Mesothelial cell of epicardium (in vitro differentiated cells): ENCODE measurements around the gene NFILZ. TPM values are rescaled to one million over a fixed set of nuclear protein-coding genes. Genes with fewer than 3 reads are reported as not detected.
"Not testable (repeated sequence)": the region's sequence is repeated elsewhere in the genome, so short reads cannot be mapped to it uniquely, and the experiment has no call there.

Source experiments
- DNase-seq, 2 experiments: peaks; one replicate each; pipeline ENCODE4 v3.0.0; 2021; ENCODE audit warnings: low spot score in 2 of 2; ENCODE audit not compliant: unreplicated experiment in 2 of 2
- H3K27ac Mint-ChIP-seq: 2 replicates; pipeline ENCODE4 v1.8.0; 2021; ENCODE audit warnings: mixed read lengths
- H3K27me3 Mint-ChIP-seq: 2 replicates; pipeline ENCODE4 v1.8.0; 2021; ENCODE audit warnings: low read depth, mixed read lengths
- H3K36me3 Mint-ChIP-seq: 2 replicates; pipeline ENCODE4 v1.8.0; 2021; ENCODE audit warnings: mixed read lengths
- H3K4me1 Mint-ChIP-seq: 2 replicates; pipeline ENCODE4 v1.8.0; 2021; ENCODE audit warnings: mixed read lengths
- H3K4me3 Mint-ChIP-seq: 2 replicates; pipeline ENCODE4 v1.8.0; 2021; ENCODE audit warnings: mild to moderate bottlenecking, moderate library complexity, mixed read lengths
- H3K9me3 Mint-ChIP-seq: 2 replicates; pipeline ENCODE4 v1.8.0; 2021; ENCODE audit warnings: mixed read lengths
- CTCF ChIP-seq: fragments of 200-600 bp; sonication (generic); IDR thresholded peaks from one replicate; pipeline ENCODE4 v1.5.0; 2021; ENCODE audit warnings: antibody characterized with exemption; ENCODE audit not compliant: unreplicated experiment
- total RNA-seq: library from RNA; stranded (reverse); gene quantifications from 3 replicates; pipeline ENCODE4 v1.2.1, GENCODE V29; 2021

NFILZ gene
- total RNA-seq, 1 donor from 2014 or later: not detected

GRCh38 chr19:8618751-8619150 is 11.7 kb upstream of the NFILZ start:
- Mint-ChIP-seq H3K9me3 (no peaks in the 10 kb centered on the region), H3K4me1 (no peaks in the 10 kb centered on the region), H3K27ac (no peak overlapping the region), H3K27me3 (peaks cover 12% of the 10 kb centered on the region), H3K36me3 (no peaks in the 10 kb centered on the region), H3K4me3 (no peak overlapping the region)
- no peak for DNase-seq
- no peak for TF ChIP-seq CTCF

GRCh38 chr19:8622886-8623285 is 7.5 kb upstream of the NFILZ start:
- H3K4me3 Mint-ChIP-seq, H3K36me3 Mint-ChIP-seq, DNase-seq, H3K27ac Mint-ChIP-seq, H3K4me1 Mint-ChIP-seq, H3K27me3 Mint-ChIP-seq, H3K9me3 Mint-ChIP-seq: not testable (repeated sequence)

- no peak for TF ChIP-seq CTCF
These were observed 3.6 kb upstream of the NFILZ start for GRCh38 chr19:8626842-8627241.

GRCh38 chr19:8629184-8629583 is 1.2 kb upstream of the NFILZ start:
- TF ChIP-seq CTCF: no peak
- Mint-ChIP-seq H3K27ac (no peak overlapping the region), H3K4me1 (no peaks in the 10 kb centered on the region), H3K36me3 (no peaks in the 10 kb centered on the region), H3K4me3 (no peak overlapping the region), H3K27me3 (no peaks in the 10 kb centered on the region), H3K9me3 (no peaks in the 10 kb centered on the region)
- no peak for DNase-seq

More at GRCh38 chr19:8626842-8627241, 3.6 kb upstream of the NFILZ start:
- Mint-ChIP-seq H3K4me1 (no peaks in the 10 kb centered on the region), H3K36me3 (no peaks in the 10 kb centered on the region), H3K27me3 (no peaks in the 10 kb centered on the region), H3K4me3 (no peak overlapping the region), H3K9me3 (no peaks in the 10 kb centered on the region), H3K27ac (no peak overlapping the region)
- DNase-seq: no peak

- Mint-ChIP-seq H3K4me1 (no peaks in the 10 kb centered on the region), H3K27me3 (no peaks in the 10 kb centered on the region), H3K4me3 (no peak overlapping the region), H3K9me3 (no peaks in the 10 kb centered on the region), H3K27ac (no peak overlapping the region), H3K36me3 (no peaks in the 10 kb centered on the region)
- TF ChIP-seq CTCF: no peak
- no peak for DNase-seq
These were observed 477 bp downstream of the NFILZ start for GRCh38 chr19:8630796-8631424.

GRCh38 chr19:8631425-8631819 is 989 bp downstream of the NFILZ start:
- no peaks in the 10 kb centered on the region for H3K27me3 Mint-ChIP-seq
- TF ChIP-seq CTCF: no peak
- no peak overlapping the region for H3K27ac Mint-ChIP-seq
- H3K4me1 Mint-ChIP-seq: no peaks in the 10 kb centered on the region
- DNase-seq: no peak
- H3K36me3 Mint-ChIP-seq: no peaks in the 10 kb centered on the region
- H3K4me3 Mint-ChIP-seq: no peak overlapping the region
- no peaks in the 10 kb centered on the region for H3K9me3 Mint-ChIP-seq
